ENCODE data around the gene GABRB1.

- TF ChIP-seq POLR2A (IDR thresholded peaks at IDR 0.05; ENCODE audit: borderline replicate concordance, extremely low read depth, insufficient read depth, insufficient read length), result no peak
- no peak for TF ChIP-seq POLR2AphosphoS5 (IDR thresholded peaks at IDR 0.05; ENCODE audit: low read depth, low read length)
- TF ChIP-seq CTCF (IDR thresholded peaks at IDR 0.05 in 2 of 3, conservative IDR thresholded peaks at IDR 0.05 in 1 of 3; ENCODE audit: borderline replicate concordance in 1 of 3, insufficient read depth in 1 of 3, low read depth in 2 of 3, low read length in 2 of 3), result no peak
- no peak for TF ChIP-seq EZH2 (IDR thresholded peaks at IDR 0.05)
- TF ChIP-seq ZNF274 (IDR thresholded peaks at IDR 0.05; ENCODE audit: low read depth, low read length), result no peak
- no peak for TF ChIP-seq SP1 (IDR thresholded peaks at IDR 0.05; ENCODE audit: low read depth)
- no peak for TF ChIP-seq EZH2phosphoT487 (IDR thresholded peaks at IDR 0.05; ENCODE audit: borderline replicate concordance)
- TF ChIP-seq ATF3 (IDR thresholded peaks at IDR 0.05), result no peak
- TF ChIP-seq ZFX (IDR thresholded peaks at IDR 0.05), result no peak
- TF ChIP-seq SRF (IDR thresholded peaks at IDR 0.05; ENCODE audit: low read depth), result no peak
- TF ChIP-seq REST (IDR thresholded peaks at IDR 0.05; ENCODE audit: low read depth), result no peak
- no peak for TF ChIP-seq RAD21 (IDR thresholded peaks at IDR 0.05; ENCODE audit: low read depth)
- TF ChIP-seq, protein P1, sequence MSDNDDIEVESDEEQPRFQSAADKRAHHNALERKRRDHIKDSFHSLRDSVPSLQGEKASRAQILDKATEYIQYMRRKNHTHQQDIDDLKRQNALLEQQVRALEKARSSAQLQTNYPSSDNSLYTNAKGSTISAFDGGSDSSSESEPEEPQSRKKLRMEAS (IDR thresholded peaks at IDR 0.05), result no peak
- no peak for TF ChIP-seq CEBPB (IDR thresholded peaks at IDR 0.05; ENCODE audit: low read depth)
These were observed 384.4 kb downstream of the GABRB1 start for GRCh38 chr4:47415719-47416118.

Data from HCT116 (cell line).